Omental fat pad (tissue), 4 donors: Measurements from ENCODE around the gene OR6J1. TPM values are rescaled to one million over a fixed set of nuclear protein-coding genes. Genes with fewer than 3 reads are reported as not detected.

Experiments
- ATAC-seq: fragments of 150-250 bp; one replicate; pipeline ENCODE4 v1.9.1; 2016; ENCODE audit warnings: mild to moderate bottlenecking, moderate library complexity; ENCODE audit not compliant: low FRiP score
- DNase-seq: peaks from one replicate; pipeline ENCODE4 v3.0.0-alpha.2; 2019; ENCODE audit warnings: low spot score
- CTCF ChIP-seq, 3 donors: fragments of 450-650 bp; IDR thresholded peaks; one replicate each; pipeline ENCODE4 v1.5.1; 2016 to 2017; ENCODE audit warnings: antibody characterized with exemption in 3 of 3, mild to moderate bottlenecking in 3 of 3, moderate library complexity in 2 of 3
- total RNA-seq, 4 donors: library from RNA; depleted of rRNA; stranded (reverse); fragments of >200 nt; gene quantifications; one replicate each; pipeline ENCODE4 v1.1.0, GENCODE V29; 2016

OR6J1 gene
- total RNA-seq, 4 donors from 2014 or later = not detected

- ATAC-seq (peak; percentile 92), DNase-seq (peak; percentile 60)
- no peak for TF ChIP-seq CTCF (IDR thresholded peaks at IDR 0.05)
These were observed 45.9 kb downstream of the OR6J1 start, which contains the start of gene ABHD4 for GRCh38 chr14:22598099-22598895. TSS of gene ABHD4 (plus strand) at chr14:22598300. CDS start at chr14:22598307, 7 bp downstream.

GRCh38 chr14:22597771-22598098, 46.4 kb downstream of the OR6J1 start:
- TF ChIP-seq CTCF (IDR thresholded peaks at IDR 0.05) = no peak
- ATAC-seq = peak; percentile 6
- no peak for DNase-seq

- DNase-seq = no peak
- ATAC-seq = no peak
- TF ChIP-seq CTCF (IDR thresholded peaks at IDR 0.05) = no peak
These were observed 46.9 kb downstream of the OR6J1 start for GRCh38 chr14:22597265-22597664.

GRCh38 chr14:22596354-22596879, 47.7 kb downstream of the OR6J1 start:
- ATAC-seq = no peak
- DNase-seq = no peak
- TF ChIP-seq CTCF (IDR thresholded peaks at IDR 0.05) = no peak

- no peak for TF ChIP-seq CTCF (IDR thresholded peaks at IDR 0.05)
- no peak for DNase-seq
These were observed 49.9 kb downstream of the OR6J1 start for GRCh38 chr14:22594156-22594716.

GRCh38 chr14:22593601-22594000, 50.6 kb downstream of the OR6J1 start:
- ATAC-seq (no peak), DNase-seq (no peak)
- no peak for TF ChIP-seq CTCF (IDR thresholded peaks at IDR 0.05)

More at GRCh38 chr14:22594156-22594716, 49.9 kb downstream of the OR6J1 start:
- no peak for ATAC-seq
